ENCODE measurements around the gene RNLS.

GRCh38 chr10:88507826-88508453 is 75.2 kb downstream of the RNLS start:
- TF ChIP-seq MAX (IDR thresholded peaks at IDR 0.05) (no peak), ATF3 (IDR thresholded peaks at IDR 0.05) (no peak), CTCF (IDR thresholded peaks at IDR 0.05 in 2 of 3, conservative IDR thresholded peaks at IDR 0.05 in 1 of 3; ENCODE audit: borderline replicate concordance in 1 of 3, insufficient read depth in 1 of 3, low read depth in 2 of 3, low read length in 2 of 3) (no peak), POLR2A (IDR thresholded peaks at IDR 0.05; ENCODE audit: borderline replicate concordance, extremely low read depth, insufficient read depth, insufficient read length) (no peak), EZH2 (IDR thresholded peaks at IDR 0.05) (no peak), ZFX (IDR thresholded peaks at IDR 0.05) (no peak), JUND (IDR thresholded peaks at IDR 0.05) (no peak), RAD21 (IDR thresholded peaks at IDR 0.05; ENCODE audit: low read depth) (no peak), POLR2AphosphoS5 (IDR thresholded peaks at IDR 0.05; ENCODE audit: low read depth, low read length) (no peak), EZH2phosphoT487 (IDR thresholded peaks at IDR 0.05; ENCODE audit: borderline replicate concordance) (no peak), SP1 (IDR thresholded peaks at IDR 0.05; ENCODE audit: low read depth) (no peak), SIN3A (IDR thresholded peaks at IDR 0.05; ENCODE audit: low read depth) (no peak)

Measured in HCT116 (cell line).